K562 (cell line): Measurements from ENCODE around the gene ZFHX2.

Experiments
- ETV5 ChIP-seq: sonication (generic); formaldehyde crosslinking; IDR thresholded peaks from 2 replicates; pipeline ENCODE4 v1.4.0; 2020; ENCODE audit warnings: low read depth, mild to moderate bottlenecking, missing genetic modification reagents
- NRF1 ChIP-seq, 2 experiments: fragments of 450-650 bp; IDR thresholded peaks in 1 of 2; conservative IDR thresholded peaks in 1 of 2; 2 replicates each; pipeline ENCODE4 v1.6.1; 2014; ENCODE audit warnings: mild to moderate bottlenecking in 2 of 2
- TF ChIP-seq, protein P1 (sequence below), 3 experiments: IDR thresholded peaks in 2 of 3; conservative IDR thresholded peaks in 1 of 3; 2 replicates each; pipeline ENCODE4 v1.5.1; 2011 to 2012; ENCODE audit warnings: low read length in 3 of 3, mild to moderate bottlenecking in 3 of 3, control low read depth in 2 of 3, improper control_type of control experiment in 1 of 3, inconsistent platforms in 1 of 3, low read depth in 1 of 3, mixed read lengths in 1 of 3, moderate library complexity in 1 of 3; ENCODE audit not compliant: insufficient read depth in 2 of 3

DNA sequence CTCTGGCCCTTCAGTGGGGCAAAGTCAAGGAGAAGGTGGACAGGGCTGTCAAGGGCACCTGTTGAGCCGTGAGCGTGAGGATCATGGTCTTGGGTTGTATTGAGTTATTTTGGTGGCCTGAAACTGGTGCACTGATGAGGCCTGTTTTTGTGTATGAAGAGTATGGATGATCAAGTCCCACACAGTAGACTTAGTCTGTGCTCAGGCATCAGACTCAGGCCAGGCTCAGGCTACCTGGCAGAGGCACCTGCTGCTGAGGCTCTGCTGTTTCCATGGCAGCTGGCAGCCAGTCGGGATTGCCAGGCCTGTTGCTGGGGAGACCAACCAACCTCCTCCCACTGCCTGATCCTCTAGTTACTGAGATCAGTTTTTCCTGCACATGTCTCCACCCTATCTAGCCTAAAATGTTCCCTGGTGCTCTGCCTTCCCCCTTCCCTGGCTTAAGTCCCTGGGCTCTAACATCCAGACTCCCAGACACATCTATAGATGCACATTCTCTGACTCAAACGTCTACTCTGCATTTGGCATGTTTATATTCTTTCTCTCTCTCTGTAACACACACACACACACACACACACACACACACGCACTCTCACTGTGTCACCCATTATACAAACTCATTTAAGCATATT is 21.9 kb upstream of the ZFHX2 start:
- TF ChIP-seq, protein P1, sequence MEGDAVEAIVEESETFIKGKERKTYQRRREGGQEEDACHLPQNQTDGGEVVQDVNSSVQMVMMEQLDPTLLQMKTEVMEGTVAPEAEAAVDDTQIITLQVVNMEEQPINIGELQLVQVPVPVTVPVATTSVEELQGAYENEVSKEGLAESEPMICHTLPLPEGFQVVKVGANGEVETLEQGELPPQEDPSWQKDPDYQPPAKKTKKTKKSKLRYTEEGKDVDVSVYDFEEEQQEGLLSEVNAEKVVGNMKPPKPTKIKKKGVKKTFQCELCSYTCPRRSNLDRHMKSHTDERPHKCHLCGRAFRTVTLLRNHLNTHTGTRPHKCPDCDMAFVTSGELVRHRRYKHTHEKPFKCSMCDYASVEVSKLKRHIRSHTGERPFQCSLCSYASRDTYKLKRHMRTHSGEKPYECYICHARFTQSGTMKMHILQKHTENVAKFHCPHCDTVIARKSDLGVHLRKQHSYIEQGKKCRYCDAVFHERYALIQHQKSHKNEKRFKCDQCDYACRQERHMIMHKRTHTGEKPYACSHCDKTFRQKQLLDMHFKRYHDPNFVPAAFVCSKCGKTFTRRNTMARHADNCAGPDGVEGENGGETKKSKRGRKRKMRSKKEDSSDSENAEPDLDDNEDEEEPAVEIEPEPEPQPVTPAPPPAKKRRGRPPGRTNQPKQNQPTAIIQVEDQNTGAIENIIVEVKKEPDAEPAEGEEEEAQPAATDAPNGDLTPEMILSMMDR (IDR thresholded peaks at IDR 0.05 in 2 of 3, conservative IDR thresholded peaks at IDR 0.05 in 1 of 3; ENCODE audit: insufficient read depth in 2 of 3, low read depth in 1 of 3, low read length in 3 of 3): no peak
- no peak for TF ChIP-seq ETV5 (CRISPR knock-in tag)
- TF ChIP-seq NRF1 (conservative IDR thresholded peaks at IDR 0.05 in 1 of 2, IDR thresholded peaks at IDR 0.05 in 1 of 2): no peak
